Measurements from ENCODE around the gene ST6GALNAC2.

GRCh38 chr17:76547183-76547641 is 38.4 kb downstream of the ST6GALNAC2 start:
- TF ChIP-seq CTCF (IDR thresholded peaks at IDR 0.05), result peak; percentile 59 to 86 (median 73)
- TF ChIP-seq POLR2A (IDR thresholded peaks at IDR 0.05), result no peak

Measured in tibial nerve (tissue), 3 donors.